HS-27A (cell line): ENCODE data around the gene CEPT1.

Experiments used
- DNase-seq: peaks from one replicate; pipeline ENCODE4 v3.0.0-alpha.2; 2012; ENCODE audit warnings: low read depth, missing footprints

Gene CEPT1

DNA sequence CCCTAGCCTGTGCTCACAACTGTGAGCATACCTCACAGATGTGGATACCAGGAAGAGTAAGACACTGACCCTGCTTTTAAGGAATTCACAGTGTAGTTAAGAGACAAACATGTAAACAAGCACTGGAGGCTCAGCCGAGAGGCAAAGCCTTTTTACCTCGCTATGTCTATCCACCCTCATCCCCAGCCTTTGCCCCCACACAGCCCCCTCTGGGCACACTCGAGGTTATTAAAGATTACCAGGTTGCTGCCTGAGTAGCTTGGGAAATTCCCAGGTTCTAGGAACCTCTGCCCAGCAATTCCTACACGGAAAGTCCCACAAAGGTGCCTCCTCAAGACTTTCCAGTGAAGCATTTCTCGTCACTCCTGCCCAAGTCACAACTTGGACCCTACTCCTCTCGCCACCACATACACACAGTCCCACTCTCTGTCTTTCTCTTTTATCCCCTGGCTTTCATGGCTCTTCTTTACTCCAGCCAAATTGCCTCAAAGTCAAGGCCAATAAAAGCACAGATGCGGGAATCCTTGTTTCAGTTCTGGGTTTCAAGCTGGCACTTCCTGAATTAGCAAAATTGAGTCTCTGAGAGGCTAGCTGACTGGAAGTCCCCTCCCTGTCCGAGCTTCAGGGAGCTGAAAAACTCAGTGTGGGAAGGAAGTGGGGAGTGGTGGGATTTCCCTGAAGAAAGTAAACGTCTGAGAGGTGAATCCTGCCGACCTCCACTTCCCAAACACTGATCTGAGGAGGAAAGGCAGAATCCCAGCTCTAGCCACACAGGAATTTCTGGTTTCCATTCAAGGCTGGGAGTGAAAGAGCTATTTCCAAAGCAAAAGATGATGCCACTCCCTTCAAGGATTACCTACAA is 52.9 kb downstream of the CEPT1 start:
- no peak for DNase-seq

DNA sequence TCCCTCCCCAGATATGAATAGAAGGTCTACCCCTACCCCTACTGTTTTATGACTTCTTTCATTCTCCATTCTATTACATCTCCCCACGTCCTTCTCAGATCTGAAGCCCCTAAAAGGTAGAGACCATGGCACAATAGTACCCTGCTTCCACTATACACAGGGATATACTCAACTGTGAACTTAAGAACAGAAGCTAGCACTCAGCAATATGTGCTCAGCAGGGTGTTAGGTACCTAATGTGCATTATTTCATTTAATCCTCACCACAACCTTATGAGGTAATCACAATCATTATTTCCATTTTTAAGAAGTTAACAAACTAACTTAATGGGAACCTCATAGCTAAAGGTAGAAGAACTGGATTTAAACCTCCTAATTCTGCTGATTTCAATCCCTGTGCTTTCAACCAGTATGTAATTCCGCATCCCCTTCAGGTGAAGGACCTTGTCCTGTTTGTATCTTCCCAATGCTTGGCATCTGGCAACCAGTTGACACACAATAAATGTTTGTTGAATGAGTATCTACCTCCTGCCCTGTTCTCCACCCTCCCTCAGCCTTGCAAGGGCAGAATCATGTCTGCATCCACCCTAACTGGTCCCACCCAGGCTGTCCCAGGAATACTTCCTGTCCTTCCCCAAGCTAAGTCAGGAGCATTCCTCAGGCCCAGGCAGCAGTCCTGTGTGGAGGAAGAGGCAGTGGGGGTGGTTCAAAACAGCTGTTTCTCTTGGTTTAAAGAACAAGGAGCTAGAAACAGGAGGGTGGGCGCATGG is 53.9 kb downstream of the CEPT1 start:
- no peak for DNase-seq

- no peak for DNase-seq
These were observed 55.1 kb downstream of the CEPT1 start for GRCh38 chr1:111195002-111195684.

- no peak for DNase-seq
These were observed 56.2 kb downstream of the CEPT1 start for GRCh38 chr1:111196213-111196612.

- DNase-seq, result no peak
These were observed 57.7 kb downstream of the CEPT1 start for GRCh38 chr1:111197598-111198284.

DNA sequence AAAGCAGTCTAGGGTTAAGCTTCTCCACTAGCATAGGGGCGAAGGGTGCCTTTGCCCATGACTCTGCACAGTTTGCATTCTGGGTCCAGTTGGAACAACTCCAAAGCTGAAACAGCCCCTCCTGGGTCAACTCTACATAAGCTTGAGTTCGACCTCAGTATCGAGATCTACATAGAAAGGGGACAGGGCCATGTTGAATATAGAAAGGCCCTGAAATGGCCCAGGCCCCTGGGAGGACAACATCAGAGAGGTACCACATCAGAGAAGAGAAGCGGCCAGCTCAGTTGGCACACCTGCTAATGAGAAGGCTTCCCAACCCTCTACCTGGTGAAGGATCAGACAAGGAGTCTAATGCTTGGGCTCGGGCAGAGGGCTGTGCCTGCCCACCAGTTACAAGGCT is 58.8 kb downstream of the CEPT1 start:
- DNase-seq, result no peak

GRCh38 chr1:111199329-111199728 is 59.3 kb downstream of the CEPT1 start:
- DNase-seq, result no peak

GRCh38 chr1:111199881-111200801 is 60.1 kb downstream of the CEPT1 start, which contains the start of gene DENND2D:
TSS of gene DENND2D (minus strand) at chr1:111200646. CDS start at chr1:111200459, 187 bp downstream.
- DNase-seq, result no peak

DNA sequence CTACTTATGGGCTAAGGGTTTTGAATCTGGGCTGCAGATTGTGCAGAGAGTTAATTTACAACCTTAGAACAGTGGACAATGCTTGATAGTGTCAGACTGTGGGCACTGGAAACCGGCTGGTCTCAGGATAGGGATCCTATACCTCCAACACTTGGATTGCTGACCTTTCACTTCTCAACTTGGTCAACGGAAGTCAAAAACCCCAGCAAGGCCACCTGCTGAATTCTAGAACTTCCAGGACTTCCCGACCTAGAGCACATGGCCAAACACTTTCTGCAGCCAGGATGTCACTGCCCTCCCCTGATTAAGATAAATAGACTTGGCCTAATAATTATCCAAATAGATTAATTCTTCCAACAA is 60.8 kb downstream of the CEPT1 start:
- DNase-seq, result no peak

GRCh38 chr1:111201275-111202090 is 61.5 kb downstream of the CEPT1 start:
- no peak for DNase-seq

DNA sequence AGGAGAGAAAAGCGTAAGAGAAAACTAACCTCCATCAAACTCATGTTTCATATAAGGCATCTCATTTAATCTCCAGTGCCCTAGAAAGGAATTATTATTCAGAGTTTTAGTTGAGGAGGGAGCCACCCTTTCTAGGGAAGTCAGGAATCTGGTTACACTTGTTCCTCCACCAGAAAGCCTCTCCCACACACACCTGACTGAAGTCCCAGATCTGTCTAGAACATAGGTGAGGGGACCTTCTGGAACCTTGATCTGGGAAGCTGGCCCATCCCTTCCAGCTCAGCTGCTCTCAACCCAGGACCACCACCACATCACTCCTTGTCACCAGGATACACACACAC is 62.3 kb downstream of the CEPT1 start:
- no peak for DNase-seq

GRCh38 chr1:111202707-111203623 is 62.9 kb downstream of the CEPT1 start:
- no peak for DNase-seq

- no peak for DNase-seq
These were observed 63.7 kb downstream of the CEPT1 start for GRCh38 chr1:111203681-111204200.

DNA sequence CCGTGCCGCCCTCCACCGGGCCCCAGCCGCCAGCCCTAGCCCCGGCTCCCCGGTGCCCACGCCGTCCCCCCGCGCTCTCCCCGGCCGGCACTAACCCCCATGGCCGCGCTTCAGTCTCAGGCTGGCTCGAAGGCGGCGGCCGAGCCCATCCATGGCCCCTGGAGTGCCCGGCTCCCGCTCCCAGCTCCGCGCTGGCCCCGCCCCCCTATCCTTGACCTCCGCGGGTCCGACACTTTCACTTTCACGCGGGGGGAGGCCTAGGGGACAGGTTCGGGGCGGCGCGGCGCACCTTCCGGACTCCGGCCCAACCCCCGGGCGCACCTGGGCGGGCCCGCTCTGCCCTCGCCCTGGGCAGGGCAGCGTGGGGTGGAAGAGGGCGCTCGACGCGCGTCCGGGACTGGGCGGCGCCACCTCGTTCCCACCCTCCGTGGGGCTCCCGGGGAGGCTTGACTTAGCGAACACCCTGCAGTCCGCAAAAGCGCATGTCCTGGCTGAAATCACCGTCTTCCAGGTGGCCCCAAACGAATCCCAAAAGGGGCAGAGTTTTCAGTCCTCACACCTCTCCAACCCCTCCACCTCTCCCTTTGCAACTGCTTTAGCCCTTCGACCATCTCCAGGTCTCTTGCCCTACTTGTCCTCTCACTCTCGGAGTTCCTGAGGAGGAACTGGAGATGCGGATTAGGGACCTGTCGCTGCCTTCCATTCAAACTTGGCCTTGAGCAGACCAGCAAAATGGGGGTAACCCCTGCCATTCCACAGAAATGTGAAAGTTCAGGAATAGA is 64.4 kb downstream of the CEPT1 start:
- DNase-seq, result no peak

DNA sequence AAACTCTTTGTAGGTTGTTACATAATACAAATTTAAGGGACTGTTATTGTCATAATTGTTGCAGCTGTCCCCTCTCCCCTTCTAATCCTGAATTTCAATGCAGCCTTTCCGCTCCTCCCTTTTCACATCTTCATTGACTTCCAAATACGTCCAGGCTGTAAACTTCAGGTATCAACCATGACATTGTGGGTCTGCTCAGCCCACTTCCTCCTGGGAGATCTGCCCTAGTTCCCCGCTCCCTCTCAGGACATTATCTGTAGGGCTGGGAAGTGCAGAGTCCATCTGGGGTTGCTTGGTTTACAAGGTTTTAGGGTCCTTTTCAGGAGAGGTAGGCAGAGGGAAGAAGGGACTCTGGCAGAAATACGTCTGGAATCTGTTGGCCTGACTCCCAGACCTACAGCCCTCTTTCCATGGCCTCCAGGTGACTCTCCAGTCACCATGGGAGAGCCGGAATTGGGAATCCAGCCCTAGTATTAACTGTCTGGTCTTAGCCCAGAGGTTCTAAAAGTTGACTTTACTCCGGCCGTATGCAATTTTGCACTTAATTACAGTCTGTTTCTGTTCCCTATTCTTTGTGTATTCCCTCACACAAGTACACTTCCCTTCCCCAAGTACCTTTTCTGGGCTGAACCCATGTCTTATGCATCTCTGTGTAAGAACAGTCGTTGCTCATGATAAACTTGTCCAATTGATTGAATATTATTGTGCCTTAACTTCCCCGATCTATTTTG is 65.1 kb downstream of the CEPT1 start:
- no peak for DNase-seq

DNA sequence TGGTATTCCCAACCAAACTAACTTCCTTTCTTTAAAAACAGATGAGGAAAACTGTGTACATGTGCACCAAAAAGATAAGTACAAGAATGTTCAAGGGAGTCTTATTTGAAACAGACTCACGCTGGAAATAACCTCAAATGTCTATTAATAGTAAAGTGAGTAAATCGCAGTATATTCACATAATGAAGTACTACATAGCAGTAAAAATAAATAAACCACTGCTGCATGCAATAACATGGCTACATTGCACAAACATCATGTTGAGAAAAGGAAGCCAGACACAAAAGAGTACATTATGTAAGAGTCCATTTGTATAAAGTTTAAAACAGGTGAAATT is 65.7 kb downstream of the CEPT1 start:
- DNase-seq, result no peak

DNA sequence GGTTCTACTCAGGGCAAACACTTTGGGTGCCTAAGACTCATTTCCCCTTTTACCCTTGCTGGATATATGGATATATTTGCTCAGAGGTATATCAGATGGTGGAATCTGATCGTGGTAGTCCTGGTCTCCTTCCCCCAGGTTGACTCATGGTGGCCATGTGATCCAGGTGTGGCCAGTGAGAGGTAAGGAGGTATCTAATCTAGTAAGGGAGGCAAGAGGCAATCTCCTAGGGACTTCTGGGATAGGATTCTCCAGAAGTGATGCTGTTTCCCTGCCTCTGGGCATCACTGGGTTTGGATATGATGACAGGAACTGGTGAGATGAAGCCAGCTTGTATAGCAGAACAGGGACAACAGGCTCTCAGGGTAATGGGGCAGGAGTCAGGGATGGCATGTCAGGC is 68.9 kb downstream of the CEPT1 start:
- no peak for DNase-seq

DNA sequence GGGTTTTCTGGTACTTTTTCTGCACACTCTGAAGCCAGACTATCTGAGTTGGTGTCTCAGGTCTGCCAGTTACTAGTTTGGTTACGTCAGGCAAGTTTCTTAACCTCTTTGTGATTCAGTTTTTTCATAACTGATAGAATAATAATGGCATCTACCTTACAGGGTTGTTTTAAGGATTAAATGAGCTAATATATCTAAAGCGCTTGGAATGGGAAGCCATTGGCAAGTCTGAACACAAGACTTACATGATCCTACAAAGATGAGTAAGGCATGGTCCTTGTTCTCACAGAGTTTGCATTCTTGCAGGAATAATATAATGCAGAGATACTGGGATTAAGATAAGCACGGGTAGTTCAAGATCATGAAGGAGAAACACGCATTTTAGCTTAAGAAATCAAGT is 69.6 kb downstream of the CEPT1 start:
- no peak for DNase-seq
